Astrocyte (in vitro differentiated cells and primary cell): ENCODE measurements around the gene PEX5L. TPM values are rescaled to one million over a fixed set of nuclear protein-coding genes. Genes with fewer than 3 reads are reported as not detected.

Source experiments
- DNase-seq: peaks from one replicate; pipeline ENCODE4 v3.0.0-alpha.2; 2010; ENCODE audit warnings: low read depth
- FAIRE-seq: peaks from 2 replicates; lab custom pipeline; 2011; peaks lifted over from hg19 to GRCh38; lab: Jason Lieb, UNC
- H2AFZ ChIP-seq: 2 replicates; pipeline ENCODE4 v1.6.0; 2012; ENCODE audit warnings: low read depth, low read length, inconsistent platforms
- H3K27ac ChIP-seq: 2 replicates; pipeline ENCODE4 v1.5.1; 2011; ENCODE audit warnings: low read depth, low read length, inconsistent platforms
- H3K27me3 ChIP-seq: 2 replicates; pipeline ENCODE4 v1.6.0; 2011; ENCODE audit warnings: low read length, inconsistent platforms; ENCODE audit not compliant: insufficient read depth
- H3K36me3 ChIP-seq: 2 replicates; pipeline ENCODE4 v1.5.1; 2011; ENCODE audit warnings: low read length, inconsistent platforms; ENCODE audit not compliant: insufficient read depth
- H3K4me1 ChIP-seq: 2 replicates; pipeline ENCODE4 v1.5.1; 2011; ENCODE audit warnings: low read length, inconsistent platforms; ENCODE audit not compliant: insufficient read depth
- H3K4me2 ChIP-seq: 2 replicates; pipeline ENCODE4 v1.6.0; 2012; ENCODE audit warnings: low read length, inconsistent platforms
- H3K4me3 ChIP-seq: 2 replicates; pipeline ENCODE4 v1.5.1; 2011; ENCODE audit warnings: low read depth, mild to moderate bottlenecking, low read length, inconsistent platforms; ENCODE audit not compliant: insufficient read depth
- H3K79me2 ChIP-seq: 2 replicates; pipeline ENCODE4 v1.6.0; 2012; ENCODE audit warnings: mild to moderate bottlenecking, low read length, inconsistent platforms; ENCODE audit not compliant: insufficient read depth
- H3K9ac ChIP-seq: 2 replicates; pipeline ENCODE4 v1.6.0; 2012; ENCODE audit warnings: mild to moderate bottlenecking, low read length, inconsistent platforms
- H3K9me3 ChIP-seq: 2 replicates; pipeline ENCODE4 v1.5.1; 2012; ENCODE audit warnings: low read depth, mild to moderate bottlenecking, low read length, inconsistent platforms; ENCODE audit not compliant: insufficient read depth
- H4K20me1 ChIP-seq: 2 replicates; pipeline ENCODE4 v1.6.0; 2012; ENCODE audit warnings: low read length, inconsistent platforms; ENCODE audit not compliant: insufficient read depth
- H3K27ac Mint-ChIP-seq: one replicate; pipeline ENCODE4 v1.8.0; 2021; ENCODE audit warnings: mild to moderate bottlenecking, mixed read lengths; ENCODE audit not compliant: unreplicated experiment
- H3K27me3 Mint-ChIP-seq: one replicate; pipeline ENCODE4 v1.8.0; 2021; ENCODE audit warnings: low read depth, mixed read lengths; ENCODE audit not compliant: unreplicated experiment
- H3K36me3 Mint-ChIP-seq: one replicate; pipeline ENCODE4 v1.8.0; 2021; ENCODE audit warnings: low read depth, mixed read lengths; ENCODE audit not compliant: unreplicated experiment
- H3K4me1 Mint-ChIP-seq: one replicate; pipeline ENCODE4 v1.8.0; 2021; ENCODE audit warnings: low read depth, mixed read lengths; ENCODE audit not compliant: unreplicated experiment
- H3K4me3 Mint-ChIP-seq: one replicate; pipeline ENCODE4 v1.8.0; 2021; ENCODE audit warnings: mild to moderate bottlenecking, moderate library complexity, mixed read lengths; ENCODE audit not compliant: unreplicated experiment
- H3K9me3 Mint-ChIP-seq: one replicate; pipeline ENCODE4 v1.8.0; 2021; ENCODE audit warnings: mild to moderate bottlenecking, mixed read lengths; ENCODE audit not compliant: unreplicated experiment
- CTCF ChIP-seq: IDR thresholded peaks from 2 replicates; pipeline ENCODE4 v1.5.1; 2011; ENCODE audit warnings: low read depth, mild to moderate bottlenecking, inconsistent platforms, low read length, moderate library complexity; ENCODE audit not compliant: insufficient read depth
- EZH2 ChIP-seq: IDR thresholded peaks from 2 replicates; pipeline ENCODE4 v1.6.1; 2012; ENCODE audit warnings: mild to moderate bottlenecking, low read length, inconsistent platforms; ENCODE audit not compliant: insufficient read depth
- total RNA-seq: library from RNA; stranded (reverse); gene quantifications from 2 replicates; pipeline ENCODE4 v1.2.1, GENCODE V29; 2021

PEX5L gene
- total RNA-seq, 1 donor from 2014 or later = 0.43 TPM

GRCh38 chr3:179958759-179959158, 78.0 kb downstream of the PEX5L start:
- Mint-ChIP-seq H3K27ac (no peak overlapping the region), H3K4me3 (no peak overlapping the region), H3K36me3 (no peaks in the 10 kb centered on the region), H3K9me3 (no peaks in the 10 kb centered on the region), H3K27me3 (no peaks in the 10 kb centered on the region), H3K4me1 (no peaks in the 10 kb centered on the region)
- DNase-seq (no peak), FAIRE-seq (no peak)
- Histone ChIP-seq H3K4me3 (no peak overlapping the region), H4K20me1 (no peaks in the 10 kb centered on the region), H2AFZ (no peak overlapping the region), H3K9me3 (no peaks in the 10 kb centered on the region), H3K9ac (no peak overlapping the region), H3K27me3 (no peaks in the 10 kb centered on the region), H3K79me2 (no peaks in the 10 kb centered on the region), H3K4me1 (no peaks in the 10 kb centered on the region), H3K36me3 (no peaks in the 10 kb centered on the region), H3K27ac (no peak overlapping the region), H3K4me2 (no peak overlapping the region)
- TF ChIP-seq CTCF (no peak), EZH2 (no peak)

GRCh38 chr3:179958143-179958542, 78.6 kb downstream of the PEX5L start:
- Histone ChIP-seq H3K79me2 (no peaks in the 10 kb centered on the region), H3K36me3 (no peaks in the 10 kb centered on the region), H4K20me1 (no peaks in the 10 kb centered on the region), H3K4me3 (no peak overlapping the region), H3K9ac (no peak overlapping the region), H3K4me2 (no peak overlapping the region), H2AFZ (no peak overlapping the region), H3K4me1 (no peaks in the 10 kb centered on the region), H3K27ac (no peak overlapping the region), H3K9me3 (no peaks in the 10 kb centered on the region), H3K27me3 (no peaks in the 10 kb centered on the region)
- Mint-ChIP-seq H3K4me3 (no peak overlapping the region), H3K9me3 (no peaks in the 10 kb centered on the region), H3K27me3 (no peaks in the 10 kb centered on the region), H3K4me1 (no peaks in the 10 kb centered on the region), H3K27ac (no peak overlapping the region), H3K36me3 (no peaks in the 10 kb centered on the region)
- DNase-seq (no peak), FAIRE-seq (no peak)
- TF ChIP-seq EZH2 = no peak
- TF ChIP-seq CTCF = no peak

GRCh38 chr3:179957264-179957845, 79.4 kb downstream of the PEX5L start:
- H3K27ac Mint-ChIP-seq = no peak overlapping the region
- no peaks in the 10 kb centered on the region for H3K27me3 ChIP-seq
- no peak overlapping the region for H3K4me3 Mint-ChIP-seq
- no peaks in the 10 kb centered on the region for H3K36me3 Mint-ChIP-seq
- H3K9ac ChIP-seq = no peak overlapping the region
- FAIRE-seq (no peak), DNase-seq (no peak)
- H3K4me1 ChIP-seq = no peaks in the 10 kb centered on the region
- no peaks in the 10 kb centered on the region for H3K36me3 ChIP-seq
- H2AFZ ChIP-seq = no peak overlapping the region
- no peaks in the 10 kb centered on the region for H4K20me1 ChIP-seq
- H3K27me3 Mint-ChIP-seq = no peaks in the 10 kb centered on the region
- no peaks in the 10 kb centered on the region for H3K9me3 Mint-ChIP-seq
- no peak overlapping the region for H3K4me2 ChIP-seq
- no peak overlapping the region for H3K27ac ChIP-seq
- no peak for TF ChIP-seq CTCF
- TF ChIP-seq EZH2 = no peak
- no peaks in the 10 kb centered on the region for H3K9me3 ChIP-seq
- H3K4me3 ChIP-seq = no peak overlapping the region
- no peaks in the 10 kb centered on the region for H3K4me1 Mint-ChIP-seq
- no peaks in the 10 kb centered on the region for H3K79me2 ChIP-seq
